Keratinocyte (primary cell): ENCODE measurements around the gene FBXO40.

ENCODE experiments used
- EZH2 ChIP-seq: IDR thresholded peaks from one replicate; pipeline ENCODE4 v1.6.1; 2012; ENCODE audit warnings: inconsistent platforms, mild to moderate bottlenecking, low read length, moderate library complexity
- TF ChIP-seq, protein P1 (sequence below), 3 experiments: IDR thresholded peaks in 1 of 3; conservative IDR thresholded peaks in 1 of 3; optimal IDR thresholded peaks in 1 of 3; 2 replicates in 2 of 3; 3 replicates in 1 of 3; pipeline versions ENCODE3 to v1.5.1; 2011; ENCODE audit warnings: low read length in 3 of 3, mild to moderate bottlenecking in 3 of 3, moderate library complexity in 2 of 3, control low read depth in 1 of 3, inconsistent platforms in 1 of 3; ENCODE audit not compliant: insufficient read depth in 2 of 3; ENCODE audit errors: extremely low read depth in 1 of 3

DNA sequence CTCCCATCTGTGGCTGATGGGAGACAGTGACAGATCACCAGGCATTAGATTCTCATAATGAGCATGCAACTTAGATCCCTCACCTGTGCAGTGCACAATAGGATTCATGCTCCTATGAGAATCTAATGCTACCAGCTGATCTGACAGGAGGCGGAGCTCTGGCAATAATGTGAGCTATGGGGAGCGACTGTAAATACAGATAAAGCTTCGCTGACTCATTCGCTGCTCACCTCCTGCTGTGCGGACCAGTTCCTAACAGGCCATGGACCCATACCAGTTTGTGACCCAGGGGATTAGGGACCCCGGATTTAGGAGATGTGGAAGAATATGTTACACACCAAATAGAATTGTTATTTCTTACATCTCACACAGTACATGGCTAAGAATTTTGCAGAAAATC, 18.7 kb upstream of the FBXO40 start:
- TF ChIP-seq, protein P1, sequence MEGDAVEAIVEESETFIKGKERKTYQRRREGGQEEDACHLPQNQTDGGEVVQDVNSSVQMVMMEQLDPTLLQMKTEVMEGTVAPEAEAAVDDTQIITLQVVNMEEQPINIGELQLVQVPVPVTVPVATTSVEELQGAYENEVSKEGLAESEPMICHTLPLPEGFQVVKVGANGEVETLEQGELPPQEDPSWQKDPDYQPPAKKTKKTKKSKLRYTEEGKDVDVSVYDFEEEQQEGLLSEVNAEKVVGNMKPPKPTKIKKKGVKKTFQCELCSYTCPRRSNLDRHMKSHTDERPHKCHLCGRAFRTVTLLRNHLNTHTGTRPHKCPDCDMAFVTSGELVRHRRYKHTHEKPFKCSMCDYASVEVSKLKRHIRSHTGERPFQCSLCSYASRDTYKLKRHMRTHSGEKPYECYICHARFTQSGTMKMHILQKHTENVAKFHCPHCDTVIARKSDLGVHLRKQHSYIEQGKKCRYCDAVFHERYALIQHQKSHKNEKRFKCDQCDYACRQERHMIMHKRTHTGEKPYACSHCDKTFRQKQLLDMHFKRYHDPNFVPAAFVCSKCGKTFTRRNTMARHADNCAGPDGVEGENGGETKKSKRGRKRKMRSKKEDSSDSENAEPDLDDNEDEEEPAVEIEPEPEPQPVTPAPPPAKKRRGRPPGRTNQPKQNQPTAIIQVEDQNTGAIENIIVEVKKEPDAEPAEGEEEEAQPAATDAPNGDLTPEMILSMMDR (optimal IDR thresholded peaks at IDR 0.05 in 1 of 3, IDR thresholded peaks at IDR 0.05 in 1 of 3, conservative IDR thresholded peaks at IDR 0.05 in 1 of 3; ENCODE audit: extremely low read depth in 1 of 3, insufficient read depth in 2 of 3, low read length in 3 of 3), result no peak
- TF ChIP-seq EZH2, result no peak
